IMR-90 (cell line): ENCODE measurements around the gene JMJD7. TPM values are rescaled to one million over a fixed set of nuclear protein-coding genes. Genes with fewer than 3 reads are reported as not detected.

Experiments
- ATAC-seq: fragments of 200-7000 bp; cut with Tn5 transposase; 2 replicates; pipeline ENCODE4 v1.9.1; 2020; ENCODE audit warnings: low read depth, mild to moderate bottlenecking, moderate library complexity
- BruUV-seq: library from RNA; stranded (reverse); fragments of 400-500 nt; replicated peaks from 2 replicates; lab custom pipeline; 2021; lab: Mats Ljungman, UMichigan
- CTCF ChIA-PET: fragments of 300-600 bp; formaldehyde crosslinking; extraction: SDS; loops from one replicate; lab custom pipeline; 2021; ENCODE audit warnings: antibody characterized with exemption; lab: Yijun Ruan, JAX
- POLR2A ChIA-PET: fragments of 300-600 bp; sonication (Branson Sonifier 250); formaldehyde crosslinking; loops from one replicate; lab custom pipeline; 2022; ENCODE audit warnings: antibody characterized with exemption; ENCODE audit not compliant: unreplicated experiment; lab: Charles Lee
- DNase-seq: peaks from one replicate; pipeline ENCODE4 v3.0.0; 2013
- H2AFZ ChIP-seq: replicated peaks from 2 replicates; pipeline ENCODE3; 2013; ENCODE audit warnings: low read length, mild to moderate bottlenecking; ENCODE audit not compliant: poor library complexity
- H2AK5ac ChIP-seq: 2 replicates; pipeline ENCODE4 v1.6.1; 2013; ENCODE audit warnings: low read depth, low read length, inconsistent platforms
- H2AK9ac ChIP-seq: replicated peaks from 2 replicates; pipeline ENCODE3; 2013; ENCODE audit warnings: mild to moderate bottlenecking, low read depth, low read length, moderate library complexity; ENCODE audit not compliant: poor library complexity
- H2BK120ac ChIP-seq: 2 replicates; pipeline ENCODE4 v1.6.1; 2013; ENCODE audit warnings: low read depth, low read length, inconsistent platforms
- H2BK15ac ChIP-seq: 3 replicates; pipeline ENCODE4 v1.6.1; 2013; ENCODE audit warnings: low read depth, low read length, inconsistent platforms
- H2BK20ac ChIP-seq: 2 replicates; pipeline ENCODE4 v1.6.1; 2013; ENCODE audit warnings: low read depth, mild to moderate bottlenecking, inconsistent platforms, low read length, moderate library complexity
- H2BK5ac ChIP-seq: 2 replicates; pipeline ENCODE4 v1.6.1; 2013; ENCODE audit warnings: mild to moderate bottlenecking, low read depth, low read length, inconsistent platforms; ENCODE audit not compliant: poor library complexity, severe bottlenecking
- H3K14ac ChIP-seq: replicated peaks from 2 replicates; pipeline ENCODE4 v1.6.1; 2013; ENCODE audit warnings: low read depth, low read length, inconsistent platforms
- H3K18ac ChIP-seq: 2 replicates; pipeline ENCODE4 v1.6.1; 2013; ENCODE audit warnings: low read depth, low read length, control low read depth
- H3K23ac ChIP-seq: 2 replicates; pipeline ENCODE4 v1.6.1; 2013; ENCODE audit warnings: low read depth, low read length, inconsistent platforms
- H3K27ac ChIP-seq: 2 replicates; pipeline ENCODE4 v1.5.1; 2013; ENCODE audit warnings: mild to moderate bottlenecking, control low read depth, low read length; ENCODE audit not compliant: insufficient read depth
- H3K27me3 ChIP-seq: 2 replicates; pipeline ENCODE4 v1.6.1; 2013; ENCODE audit warnings: low read length; ENCODE audit not compliant: control insufficient read depth, insufficient read depth
- H3K36me3 ChIP-seq: 2 replicates; pipeline ENCODE4 v1.6.1; 2013; ENCODE audit warnings: low read length, mixed read lengths; ENCODE audit not compliant: control insufficient read depth, insufficient read depth
- H3K4ac ChIP-seq: 2 replicates; pipeline ENCODE4 v1.6.1; 2013; ENCODE audit warnings: low read depth, low read length, inconsistent platforms
- H3K4me1 ChIP-seq: 2 replicates; pipeline ENCODE4 v1.6.1; 2013; ENCODE audit warnings: low read length, mixed read lengths; ENCODE audit not compliant: control insufficient read depth, insufficient read depth
- H3K4me2 ChIP-seq: 2 replicates; pipeline ENCODE4 v1.6.1; 2013; ENCODE audit warnings: low read depth, mild to moderate bottlenecking, control low read depth, low read length, moderate library complexity
- H3K4me3 ChIP-seq: 2 replicates; pipeline ENCODE4 v1.5.1; 2013; ENCODE audit warnings: low read depth, mild to moderate bottlenecking, control low read depth, low read length, moderate library complexity; ENCODE audit not compliant: insufficient read depth
- H3K56ac ChIP-seq: 2 replicates; pipeline ENCODE4 v1.6.1; 2013; ENCODE audit warnings: low read length, inconsistent platforms; ENCODE audit not compliant: insufficient read depth; ENCODE audit errors: extremely low read depth
- H3K79me1 ChIP-seq, 2 experiments: 2 replicates each; pipeline ENCODE4 v1.6.1; 2013; ENCODE audit warnings: low read length in 2 of 2, inconsistent platforms in 1 of 2, low read depth in 1 of 2
- H3K9ac ChIP-seq: 2 replicates; pipeline ENCODE4 v1.6.1; 2013; ENCODE audit warnings: low read depth, low read length, control low read depth
- H3K9me1 ChIP-seq: 2 replicates; pipeline ENCODE4 v1.6.1; 2013; ENCODE audit warnings: low read length, inconsistent platforms; ENCODE audit not compliant: insufficient read depth
- H3K9me3 ChIP-seq: 2 replicates; pipeline ENCODE4 v1.6.1; 2013; ENCODE audit warnings: low read length; ENCODE audit not compliant: control insufficient read depth, insufficient read depth
- H4K20me1 ChIP-seq: 2 replicates; pipeline ENCODE4 v1.6.1; 2013; ENCODE audit warnings: low read length, inconsistent platforms; ENCODE audit not compliant: insufficient read depth
- H4K5ac ChIP-seq: 2 replicates; pipeline ENCODE4 v1.6.1; 2013; ENCODE audit warnings: mild to moderate bottlenecking, low read depth, low read length, control low read depth
- H4K8ac ChIP-seq, 2 experiments: 2 replicates each; pipeline ENCODE4 v1.6.1; 2013; ENCODE audit warnings: low read depth in 2 of 2, low read length in 2 of 2, control low read depth in 1 of 2, inconsistent platforms in 1 of 2
- H4K91ac ChIP-seq: 2 replicates; pipeline ENCODE4 v1.6.1; 2013; ENCODE audit warnings: low read depth, low read length, inconsistent platforms; ENCODE audit not compliant: insufficient read depth
- CTCF ChIP-seq: conservative IDR thresholded peaks from 2 replicates; pipeline ENCODE4 v1.5.1; 2012; ENCODE audit warnings: mild to moderate bottlenecking, low read depth, low read length, improper control_type of control experiment
- ELK1 ChIP-seq: fragments of 150-350 bp; IDR thresholded peaks from 2 replicates; pipeline ENCODE4 v1.6.1; 2016; ENCODE audit warnings: low read depth, mild to moderate bottlenecking, low read length, moderate library complexity, borderline replicate concordance
- FOS ChIP-seq: fragments of 150-350 bp; IDR thresholded peaks from 2 replicates; pipeline ENCODE4 v1.6.1; 2016; ENCODE audit warnings: low read depth, low read length
- MAZ ChIP-seq: IDR thresholded peaks from 2 replicates; pipeline ENCODE4 v1.6.1; 2012; ENCODE audit warnings: low read depth, mild to moderate bottlenecking, low read length, improper control_type of control experiment, moderate library complexity, borderline replicate concordance
- RCOR1 ChIP-seq: IDR thresholded peaks from 2 replicates; pipeline ENCODE4 v1.6.1; 2012; ENCODE audit warnings: mild to moderate bottlenecking, low read length, improper control_type of control experiment; ENCODE audit not compliant: insufficient replicate concordance
- RFX5 ChIP-seq: IDR thresholded peaks from 2 replicates; pipeline ENCODE4 v1.8.0; 2012; ENCODE audit warnings: low read depth, mild to moderate bottlenecking, low read length, moderate library complexity
- WGBS, 2 experiments: methylation state at CpG; one replicate each; pipeline versions ENCODE4 v1.1.5 to v1.1.7; 2013; ENCODE audit warnings: missing lambda C conversion rate in 2 of 2; ENCODE audit not compliant: insufficient read length in 1 of 2; ENCODE audit errors: extremely low coverage in 2 of 2; 5-methylcytosine and 5-hydroxymethylcytosine counted together
- dilution Hi-C: fragments of 300-500 bp; cut with HindIII; formaldehyde crosslinking; loops from one replicate; pipeline ENCODE4 v1.14.3; 2018; ENCODE audit warnings: low sequenced_read_pairs; ENCODE audit not compliant: unreplicated experiment
- in situ Hi-C: fragments of 300-500 bp; cut with MboI; formaldehyde crosslinking; loops from 3 replicates; pipeline ENCODE4 v1.14.3; 2019; ENCODE audit warnings: low sequenced_read_pairs, inconsistent platforms, mixed read lengths
- intact Hi-C: fragments of 100-400 bp; cut with micrococcal nuclease; formaldehyde crosslinking; loops from 2 replicates; pipeline ENCODE4 v1.10.0; 2022
- polyA plus RNA-seq, 3 experiments: library from polyadenylated mRNA; depleted of rRNA; stranded (reverse); fragments of >200 nt; gene quantifications; 2 replicates each; pipeline ENCODE4 v1.2.3, GENCODE V29; 2012; ENCODE audit warnings: low replicate concordance in 1 of 3
- total RNA-seq: library from RNA; depleted of rRNA; stranded (reverse); fragments of >200 nt; gene quantifications from 2 replicates; pipeline ENCODE4 v1.2.3, GENCODE V29; 2012
- TF ChIP-seq, protein P1 (sequence below): fragments of 150-350 bp; IDR thresholded peaks from 2 replicates; pipeline ENCODE4 v1.6.1; 2017; ENCODE audit warnings: mild to moderate bottlenecking, antibody characterized with exemption, low read length, low read depth

Gene JMJD7
- total and polyA plus RNA-seq, 2 of the 4 experiments (the other 2 are of a cell fraction): 5.0 to 6.3 TPM

- H3K14ac ChIP-seq: no peak overlapping the region
- H3K56ac ChIP-seq: no peak overlapping the region
- H3K9ac ChIP-seq: no peak overlapping the region
- peaks cover 23% of the 10 kb centered on the region for H3K4me1 ChIP-seq
- TF ChIP-seq RFX5 (no peak), RCOR1 (no peak), MAZ (no peak), CTCF (no peak), ELK1 (no peak), FOS (no peak)
- TF ChIP-seq, protein P1, sequence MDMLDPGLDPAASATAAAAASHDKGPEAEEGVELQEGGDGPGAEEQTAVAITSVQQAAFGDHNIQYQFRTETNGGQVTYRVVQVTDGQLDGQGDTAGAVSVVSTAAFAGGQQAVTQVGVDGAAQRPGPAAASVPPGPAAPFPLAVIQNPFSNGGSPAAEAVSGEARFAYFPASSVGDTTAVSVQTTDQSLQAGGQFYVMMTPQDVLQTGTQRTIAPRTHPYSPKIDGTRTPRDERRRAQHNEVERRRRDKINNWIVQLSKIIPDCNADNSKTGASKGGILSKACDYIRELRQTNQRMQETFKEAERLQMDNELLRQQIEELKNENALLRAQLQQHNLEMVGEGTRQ: no peak
- H2BK20ac ChIP-seq: peak overlapping the region; percentile 14; the same call in 1 of the 2 replicates
- H3K27ac ChIP-seq: no peak overlapping the region
- H3K36me3 ChIP-seq: no peaks in the 10 kb centered on the region
- POLR2A ChIA-PET: no interaction called here
- in situ Hi-C loops (no loop called here), intact Hi-C loops (no loop called here), dilution Hi-C loops (no loop called here)
- ATAC-seq (no peak), DNase-seq (no peak)
- H3K23ac ChIP-seq: 0 out of 2 replicates have a peak overlapping the region, but pooled peaks have one; percentile 25
- peak overlapping the region; percentile 33; the same call in 1 of the 3 replicates for H2BK15ac ChIP-seq
- H3K4me3 ChIP-seq: no peak overlapping the region
- H3K18ac ChIP-seq: no peak overlapping the region
- H3K27me3 ChIP-seq: no peaks in the 10 kb centered on the region
- peak overlapping the region; percentile 42 for H2AK5ac ChIP-seq
- H3K79me1 ChIP-seq: peaks cover 48 to 92% of the 10 kb centered on the region in 2 experiments
- H3K9me1 ChIP-seq: peaks cover 41% of the 10 kb centered on the region
- no peak overlapping the region for H4K5ac ChIP-seq
- H2BK120ac ChIP-seq: peak overlapping the region; percentile 34; the same call in 1 of the 2 replicates
- no peak overlapping the region for H3K4me2 ChIP-seq
- WGBS, 2 experiments: no CpG with 5 or more reads among the region's 5 CpGs
- H3K9me3 ChIP-seq: no peaks in the 10 kb centered on the region
- BruUV-seq: no TSS peak
- H2BK5ac ChIP-seq: no peak overlapping the region
- no peak overlapping the region for H2AFZ ChIP-seq
- H3K4ac ChIP-seq: peak overlapping the region; percentile 90
- H2AK9ac ChIP-seq: no peak overlapping the region
- H4K20me1 ChIP-seq: 0 out of 2 replicates have a peak, but pooled peaks cover 3% of the 10 kb centered on the region
- H4K91ac ChIP-seq: 0 out of 2 replicates have a peak overlapping the region, but pooled peaks have one; percentile 42
- CTCF ChIA-PET: interaction anchor here (1.0 kb wide), 1 partner anchor 18 kb away, joined by 4 read pairs; the partner anchor contains the start of gene MAPKBP1
- H4K8ac ChIP-seq: no peak overlapping the region; a peak in 1 of 4 replicates
Observed at GRCh38 chr15:41792000-41792637, 35.8 kb upstream of the JMJD7 start.
